Stimulated activated CD8-positive, alpha-beta memory T cell treated with anti-CD3 and anti-CD28 coated beads, Interleukin-15, amount 100 ng/mL, for 4 hours (primary cell): ENCODE results near the gene HIPK3.
"Not testable (repeated sequence)": the region's sequence is repeated elsewhere in the genome, so short reads cannot be mapped to it uniquely, and the experiment has no call there.

Experiments used
- DNase-seq, 2 donors: peaks; one replicate each; pipeline ENCODE4 v3.0.0-alpha.2; 2020; ENCODE audit warnings: low read depth in 2 of 2

The HIPK3 gene

GRCh38 chr11:33358150-33358831 is 101.1 kb downstream of the HIPK3 start:
- DNase-seq = no peak

GRCh38 chr11:33360642-33361041 is 103.5 kb downstream of the HIPK3 start:
- DNase-seq = no peak

- no peak for DNase-seq
Measured at GRCh38 chr11:33362051-33362910, 105.1 kb downstream of the HIPK3 start.

- DNase-seq = no peak
Measured at GRCh38 chr11:33366918-33367317, 109.7 kb downstream of the HIPK3 start.

- not testable (repeated sequence) for DNase-seq
Measured at GRCh38 chr11:33368475-33368874, 111.3 kb downstream of the HIPK3 start.

GRCh38 chr11:33368931-33369330 is 111.8 kb downstream of the HIPK3 start:
- no peak for DNase-seq

GRCh38 chr11:33373636-33374035 is 116.5 kb downstream of the HIPK3 start:
- DNase-seq = no peak

- no peak for DNase-seq
Measured at GRCh38 chr11:33375236-33375635, 118.1 kb downstream of the HIPK3 start.

- DNase-seq = no peak
Measured at GRCh38 chr11:33375688-33376311, 118.6 kb downstream of the HIPK3 start, which contains the start of gene KIAA1549L. KIAA1549L (plus strand) TSS chr11:33376108.

- DNase-seq = no peak
Measured at GRCh38 chr11:33376331-33377310, 119.4 kb downstream of the HIPK3 start.

GRCh38 chr11:33377412-33378370 is 120.5 kb downstream of the HIPK3 start:
- no peak for DNase-seq

- no peak for DNase-seq
Measured at GRCh38 chr11:33379947-33380346, 122.8 kb downstream of the HIPK3 start.

- no peak for DNase-seq
Measured at GRCh38 chr11:33383075-33383919, 126.1 kb downstream of the HIPK3 start.

- no peak for DNase-seq
Measured at GRCh38 chr11:33383920-33384209, 126.7 kb downstream of the HIPK3 start.

GRCh38 chr11:33384220-33384619 is 127.0 kb downstream of the HIPK3 start:
- no peak for DNase-seq

GRCh38 chr11:33387581-33387980 is 130.4 kb downstream of the HIPK3 start:
- no peak for DNase-seq

GRCh38 chr11:33387996-33388395 is 130.8 kb downstream of the HIPK3 start:
- DNase-seq = no peak

- DNase-seq = no peak
Measured at GRCh38 chr11:33388793-33389525, 131.8 kb downstream of the HIPK3 start.

GRCh38 chr11:33389635-33390034 is 132.5 kb downstream of the HIPK3 start:
- no peak for DNase-seq
